Left ventricle myocardium inferior (tissue), 1 donor: Measurements from ENCODE around the gene PC. TPM values are rescaled to one million over a fixed set of nuclear protein-coding genes. Genes with fewer than 3 reads are reported as not detected.

Source experiments
- DNase-seq: peaks from one replicate; pipeline ENCODE4 v3.0.0-alpha.2; 2020
- H3K27ac ChIP-seq: fragments of 200-600 bp; replicated peaks from 2 replicates; pipeline ENCODE4 v1.8.0; 2021
- H3K27me3 ChIP-seq: fragments of 200-600 bp; 2 replicates; pipeline ENCODE4 v1.8.0; 2021; ENCODE audit warnings: low read depth
- H3K36me3 ChIP-seq: fragments of 200-600 bp; 2 replicates; pipeline ENCODE4 v1.8.0; 2021
- H3K4me1 ChIP-seq: fragments of 200-600 bp; 2 replicates; pipeline ENCODE4 v1.8.0; 2021
- H3K4me3 ChIP-seq: fragments of 200-600 bp; 2 replicates; pipeline ENCODE4 v1.8.0; 2021; ENCODE audit warnings: mild to moderate bottlenecking, moderate library complexity
- H3K9me3 ChIP-seq: fragments of 200-600 bp; replicated peaks from 2 replicates; pipeline ENCODE4 v1.8.0; 2021
- CTCF ChIP-seq: fragments of 200-600 bp; IDR thresholded peaks from 2 replicates; pipeline ENCODE4 v1.8.0; 2021; ENCODE audit warnings: antibody characterized with exemption, mild to moderate bottlenecking, borderline replicate concordance
- intact Hi-C: fragments of 100-400 bp; cut with micrococcal nuclease; formaldehyde crosslinking; loops from one replicate; pipeline ENCODE4 v1.11.0; 2022
- total RNA-seq: library from RNA; stranded (reverse); fragmentation: NEBNext Ultra II Directional; extraction: Animal tissue kit (Norgen Biotek cat#: 25700); gene quantifications from one replicate; pipeline ENCODE4 v1.2.1, GENCODE V29; 2021
- donor health status: DM: no; HTN: yes; CAD: no; lungs with severe emphysema.

PC gene
- total RNA-seq, 1 donor from 2014 or later: 10.3 TPM

GRCh38 chr11:66879000-66879399, 79.2 kb downstream of the PC start:
- no peak for DNase-seq
- Histone ChIP-seq H3K4me3 (no peak overlapping the region), H3K36me3 (no peaks in the 10 kb centered on the region), H3K4me1 (peaks cover 11% of the 10 kb centered on the region), H3K27me3 (no peaks in the 10 kb centered on the region), H3K27ac (no peak overlapping the region), H3K9me3 (no peaks in the 10 kb centered on the region)
- intact Hi-C loops: no loop called here
- no peak for TF ChIP-seq CTCF

GRCh38 chr11:66878474-66878873, 79.7 kb downstream of the PC start:
- intact Hi-C loops: no loop called here
- no peak for DNase-seq
- Histone ChIP-seq H3K4me1 (peaks cover 11% of the 10 kb centered on the region), H3K4me3 (no peak overlapping the region), H3K9me3 (no peaks in the 10 kb centered on the region), H3K27me3 (no peaks in the 10 kb centered on the region), H3K27ac (no peak overlapping the region), H3K36me3 (no peaks in the 10 kb centered on the region)
- no peak for TF ChIP-seq CTCF

- H3K27ac ChIP-seq: no peak overlapping the region
- no peak for DNase-seq
- H3K27me3 ChIP-seq: no peaks in the 10 kb centered on the region
- no peak for TF ChIP-seq CTCF
- H3K4me1 ChIP-seq: peaks cover 8% of the 10 kb centered on the region
- H3K9me3 ChIP-seq: no peaks in the 10 kb centered on the region
- intact Hi-C loops: no loop called here
- H3K36me3 ChIP-seq: no peaks in the 10 kb centered on the region
- no peak overlapping the region for H3K4me3 ChIP-seq
Measured at GRCh38 chr11:66877588-66878385, 80.4 kb downstream of the PC start.

- Histone ChIP-seq H3K9me3 (no peaks in the 10 kb centered on the region), H3K27ac (no peak overlapping the region), H3K4me3 (no peak overlapping the region), H3K27me3 (no peaks in the 10 kb centered on the region), H3K36me3 (no peaks in the 10 kb centered on the region), H3K4me1 (peaks cover 3% of the 10 kb centered on the region)
- no peak for TF ChIP-seq CTCF
- intact Hi-C loops: no loop called here
- DNase-seq: no peak
Measured at GRCh38 chr11:66875378-66875777, 82.8 kb downstream of the PC start.

- H3K4me3 ChIP-seq: no peak overlapping the region
- no peaks in the 10 kb centered on the region for H3K27me3 ChIP-seq
- H3K27ac ChIP-seq: no peak overlapping the region
- no peaks in the 10 kb centered on the region for H3K36me3 ChIP-seq
- H3K9me3 ChIP-seq: no peaks in the 10 kb centered on the region
- DNase-seq: no peak
- no peak for TF ChIP-seq CTCF
- intact Hi-C loops: no loop called here
- H3K4me1 ChIP-seq: no peaks in the 10 kb centered on the region
Measured at GRCh38 chr11:66874232-66874631, 84.0 kb downstream of the PC start.
